OCI-LY7 (cell line): ENCODE data around the gene MGST3. TPM values are rescaled to one million over a fixed set of nuclear protein-coding genes. Genes with fewer than 3 reads are reported as not detected.
A peak's percentile ranks its signal among the peaks of the same experiment; 100 is the strongest.
"Not testable (repeated sequence)": the region's sequence is repeated elsewhere in the genome, so short reads cannot be mapped to it uniquely, and the experiment has no call there.

Source experiments
- BruUV-seq: library from RNA; stranded (reverse); fragments of 400-500 nt; replicated peaks from 2 replicates; lab custom pipeline; 2021; lab: Mats Ljungman, UMichigan
- CTCF ChIA-PET: fragments of 300-600 bp; sonication (Branson Sonifier 250); formaldehyde crosslinking; loops from one replicate; lab custom pipeline; 2022; ENCODE audit warnings: antibody characterized with exemption; ENCODE audit not compliant: unreplicated experiment; lab: Charles Lee
- POLR2A ChIA-PET: fragments of 300-600 bp; sonication (Branson Sonifier 250); formaldehyde crosslinking; loops from one replicate; lab custom pipeline; 2022; ENCODE audit warnings: antibody characterized with exemption; lab: Charles Lee
- DNase-seq: peaks from one replicate; pipeline ENCODE4 v3.0.0-alpha.2; 2015; ENCODE audit warnings: low spot score
- H2AFZ ChIP-seq: fragments of 200-600 bp; sonication (generic), shearing (Covaris generic); 2 replicates; pipeline ENCODE4 v1.6.1; 2014; ENCODE audit warnings: mild to moderate bottlenecking, antibody characterized with exemption, low read length, moderate library complexity
- H3K27ac ChIP-seq: fragments of 200-600 bp; sonication (generic); 2 replicates; pipeline ENCODE4 v1.5.1; 2014; ENCODE audit warnings: mixed run types, low read depth, mild to moderate bottlenecking, moderate library complexity, low read length, inconsistent platforms; ENCODE audit not compliant: poor library complexity, severe bottlenecking
- H3K36me3 ChIP-seq: fragments of 200-600 bp; sonication (generic); 2 replicates; pipeline ENCODE4 v1.6.1; 2014; ENCODE audit warnings: mild to moderate bottlenecking, antibody characterized with exemption, low read length, moderate library complexity, mixed read lengths; ENCODE audit not compliant: insufficient read depth
- H3K4me1 ChIP-seq: fragments of 200-600 bp; sonication (generic); 2 replicates; pipeline ENCODE4 v1.5.1; 2014; ENCODE audit warnings: mild to moderate bottlenecking, low read length; ENCODE audit not compliant: insufficient read depth, poor library complexity, severe bottlenecking
- H3K4me2 ChIP-seq: fragments of 200-600 bp; sonication (generic); 2 replicates; pipeline ENCODE4 v1.6.1; 2014; ENCODE audit warnings: mild to moderate bottlenecking, low read length
- H3K4me3 ChIP-seq: fragments of 200-600 bp; sonication (generic); 2 replicates; pipeline ENCODE4 v1.5.1; 2014; ENCODE audit warnings: mild to moderate bottlenecking, low read depth, low read length; ENCODE audit not compliant: poor library complexity, severe bottlenecking
- H3K79me2 ChIP-seq: fragments of 200-600 bp; sonication (generic); 2 replicates; pipeline ENCODE4 v1.6.1; 2016; ENCODE audit warnings: low read depth, mild to moderate bottlenecking, low read length, moderate library complexity, mixed read lengths; ENCODE audit not compliant: insufficient read depth
- H3K9me2 ChIP-seq: fragments of 200-600 bp; sonication (generic); 2 replicates; pipeline ENCODE4 v1.6.1; 2016; ENCODE audit warnings: mild to moderate bottlenecking, low read length, mixed read lengths; ENCODE audit not compliant: insufficient read depth
- H3K9me3 ChIP-seq: fragments of 200-600 bp; sonication (generic); 2 replicates; pipeline ENCODE4 v1.6.1; 2014; ENCODE audit warnings: mild to moderate bottlenecking, mixed run types, low read length, mixed read lengths
- H4K20me1 ChIP-seq: fragments of 200-600 bp; sonication (generic); 2 replicates; pipeline ENCODE4 v1.6.1; 2014; ENCODE audit warnings: mild to moderate bottlenecking, antibody characterized with exemption, low read length, moderate library complexity, mixed read lengths; ENCODE audit not compliant: insufficient read depth
- CTCF ChIP-seq: fragments of 200-600 bp; sonication (generic); conservative IDR thresholded peaks from 2 replicates; pipeline ENCODE4 v1.5.1; 2014; ENCODE audit warnings: mild to moderate bottlenecking, antibody characterized with exemption, low read length, moderate library complexity, mixed read lengths
- EZH2phosphoT487 ChIP-seq: fragments of 200-600 bp; sonication (generic); IDR thresholded peaks from 2 replicates; pipeline ENCODE4 v1.6.1; 2018; ENCODE audit warnings: low read depth, borderline replicate concordance, mild to moderate bottlenecking, mixed run types, antibody characterized with exemption, low read length, moderate library complexity, mixed read lengths
- intact Hi-C: fragments of 100-400 bp; cut with micrococcal nuclease; formaldehyde crosslinking; loops from one replicate; pipeline ENCODE4 v1.10.0; 2022; ENCODE audit not compliant: unreplicated experiment
- total RNA-seq, 2 experiments: library from RNA; depleted of rRNA in 1 of 2; stranded (reverse); fragments of >200 nt in 1 of 2; shearing (Covaris generic) in 1 of 2; gene quantifications; 2 replicates each; pipeline ENCODE4 v1.2.3, GENCODE V29; 2014 to 2022

The MGST3 gene
- total RNA-seq, 2 experiments from 2014 or later: 115 to 127 TPM

GRCh38 chr1:165679282-165680036, 48.4 kb downstream of the MGST3 start:
- ChIA-PET CTCF (interaction anchor here (1.0 kb wide), 1 partner anchor 17 kb away, joined by 3 read pairs; no protein-coding TSS in a partner anchor), POLR2A (interaction anchor here (1.0 kb wide), 1 partner anchor 19 kb away, joined by 3 read pairs; the partner anchor contains the start of gene ALDH9A1)
- Histone ChIP-seq H3K9me2 (no peaks in the 10 kb centered on the region), H3K79me2 (peaks cover 4% of the 10 kb centered on the region; the same call in 1 of the 2 replicates), H3K9me3 (no peaks in the 10 kb centered on the region), H4K20me1 (peaks cover 4% of the 10 kb centered on the region; the same call in 1 of the 2 replicates), H3K4me3 (no peak overlapping the region), H2AFZ (no peak overlapping the region), H3K4me1 (no peaks in the 10 kb centered on the region), H3K27ac (no peak overlapping the region), H3K4me2 (no peak overlapping the region), H3K36me3 (peaks cover 86% of the 10 kb centered on the region)
- intact Hi-C loops: loop anchor here (2.0 kb wide), 1 partner anchor 77 kb away; no protein-coding TSS in a partner anchor
- BruUV-seq: no TSS peak
- no peak for TF ChIP-seq EZH2phosphoT487
- peak; percentile 45 for TF ChIP-seq CTCF
- no peak for DNase-seq

- no TSS peak for BruUV-seq
These were observed 49.3 kb downstream of the MGST3 start for GRCh38 chr1:165680303-165680702.

GRCh38 chr1:165680773-165681172, 49.7 kb downstream of the MGST3 start:
- H4K20me1 ChIP-seq, H3K4me3 ChIP-seq, H3K27ac ChIP-seq, intact Hi-C loops, H3K4me2 ChIP-seq, H3K4me1 ChIP-seq, H3K9me3 ChIP-seq, H3K9me2 ChIP-seq, POLR2A ChIA-PET, DNase-seq, CTCF ChIA-PET, BruUV-seq, H2AFZ ChIP-seq: not testable (repeated sequence)
- H3K79me2 ChIP-seq: peaks cover 17% of the 10 kb centered on the region; the same call in 1 of the 2 replicates
- H3K36me3 ChIP-seq: peaks cover 93% of the 10 kb centered on the region

More at GRCh38 chr1:165680303-165680702, 49.3 kb downstream of the MGST3 start:
- Histone ChIP-seq H3K79me2 (peaks cover 12% of the 10 kb centered on the region; the same call in 1 of the 2 replicates), H3K4me1 (no peaks in the 10 kb centered on the region), H3K4me3 (no peak overlapping the region), H4K20me1 (peaks cover 4% of the 10 kb centered on the region; the same call in 1 of the 2 replicates), H3K4me2 (no peak overlapping the region), H3K27ac (no peak overlapping the region), H3K9me3 (no peaks in the 10 kb centered on the region), H3K9me2 (no peaks in the 10 kb centered on the region), H2AFZ (no peak overlapping the region), H3K36me3 (peaks cover 93% of the 10 kb centered on the region)
- no peak for DNase-seq
- intact Hi-C loops: no loop called here
- no peak for TF ChIP-seq EZH2phosphoT487
- no peak for TF ChIP-seq CTCF
- POLR2A ChIA-PET: no interaction called here
- CTCF ChIA-PET: no interaction called here
